D341Med (cell line): ENCODE results near the gene EVI5L.

Experiments
- DNase-seq: peaks from one replicate; pipeline ENCODE4 v3.0.0; 2012; ENCODE audit warnings: low spot score

EVI5L gene

GRCh38 chr19:7898967-7899366, 68.9 kb downstream of the EVI5L start:
- DNase-seq: no peak

- DNase-seq: peak; percentile 19
These were observed 69.8 kb downstream of the EVI5L start for GRCh38 chr19:7899751-7900378.

- DNase-seq: no peak
These were observed 70.4 kb downstream of the EVI5L start for GRCh38 chr19:7900401-7900870.

GRCh38 chr19:7900931-7901330, 70.9 kb downstream of the EVI5L start:
- no peak for DNase-seq

- DNase-seq: no peak
These were observed 71.3 kb downstream of the EVI5L start for GRCh38 chr19:7901337-7901736.

- no peak for DNase-seq
These were observed 72.8 kb downstream of the EVI5L start for GRCh38 chr19:7902796-7903243.

GRCh38 chr19:7903244-7904073, 73.4 kb downstream of the EVI5L start, which contains the start of gene MAP2K7:
MAP2K7 (plus strand) TSS chr19:7903877; CDS start chr19:7903945, 68 bp downstream.
- peak; percentile 99 for DNase-seq

GRCh38 chr19:7904074-7905020, 74.3 kb downstream of the EVI5L start:
- peak; percentile 88 for DNase-seq

GRCh38 chr19:7905268-7905667, 75.2 kb downstream of the EVI5L start:
- no peak for DNase-seq

- DNase-seq: no peak
These were observed 75.8 kb downstream of the EVI5L start for GRCh38 chr19:7905859-7906258.

GRCh38 chr19:7907122-7907521, 77.1 kb downstream of the EVI5L start:
- no peak for DNase-seq

GRCh38 chr19:7907544-7907943, 77.5 kb downstream of the EVI5L start:
- no peak for DNase-seq

GRCh38 chr19:7908078-7908699, 78.2 kb downstream of the EVI5L start:
- no peak for DNase-seq

- no peak for DNase-seq
These were observed 78.9 kb downstream of the EVI5L start for GRCh38 chr19:7908742-7909461.

- no peak for DNase-seq
These were observed 79.6 kb downstream of the EVI5L start for GRCh38 chr19:7909471-7910067.

- no peak for DNase-seq
These were observed 80.5 kb downstream of the EVI5L start for GRCh38 chr19:7910321-7911161.

GRCh38 chr19:7911508-7912143, 81.6 kb downstream of the EVI5L start:
- DNase-seq: no peak

- DNase-seq: no peak
These were observed 82.2 kb downstream of the EVI5L start for GRCh38 chr19:7912144-7912696.
